ENCODE results near the gene TECTA. TPM values are rescaled to one million over a fixed set of nuclear protein-coding genes. Genes with fewer than 3 reads are reported as not detected.

Gene TECTA
- total RNA-seq, 1 donor from 2014 or later, result 0.91 TPM

GRCh38 chr11:121055076-121055475, 46.0 kb upstream of the TECTA start:
- Mint-ChIP-seq H3K4me3 (ENCODE audit: unreplicated experiment) (no peak overlapping the region), H3K27me3 (ENCODE audit: low read depth, unreplicated experiment) (no peaks in the 10 kb centered on the region), H3K4me1 (ENCODE audit: low read depth, unreplicated experiment) (no peaks in the 10 kb centered on the region), H3K9me3 (ENCODE audit: unreplicated experiment) (no peaks in the 10 kb centered on the region), H3K27ac (ENCODE audit: unreplicated experiment) (no peak overlapping the region), H3K36me3 (ENCODE audit: low read depth, unreplicated experiment) (peaks cover 2% of the 10 kb centered on the region)
- Histone ChIP-seq H3K9ac (ENCODE audit: low read length) (no peak overlapping the region), H4K20me1 (ENCODE audit: insufficient read depth, low read length) (no peaks in the 10 kb centered on the region), H3K27me3 (ENCODE audit: insufficient read depth, low read length) (no peaks in the 10 kb centered on the region), H3K4me3 (ENCODE audit: insufficient read depth, low read depth, low read length) (no peak overlapping the region), H3K4me2 (ENCODE audit: low read length) (no peak overlapping the region), H3K4me1 (ENCODE audit: insufficient read depth, low read length) (no peaks in the 10 kb centered on the region), H3K79me2 (ENCODE audit: insufficient read depth, low read length) (no peaks in the 10 kb centered on the region), H3K9me3 (ENCODE audit: insufficient read depth, low read depth, low read length) (no peaks in the 10 kb centered on the region), H3K36me3 (ENCODE audit: insufficient read depth, low read length) (peaks cover 11% of the 10 kb centered on the region), H2AFZ (ENCODE audit: low read depth, low read length) (no peak overlapping the region), H3K27ac (ENCODE audit: low read depth, low read length) (no peak overlapping the region)
- TF ChIP-seq EZH2 (IDR thresholded peaks at IDR 0.05; ENCODE audit: insufficient read depth, low read length), result no peak
- TF ChIP-seq CTCF (IDR thresholded peaks at IDR 0.05; ENCODE audit: insufficient read depth, low read depth, low read length), result no peak
- no peak for FAIRE-seq
- no peak for DNase-seq (ENCODE audit: low read depth)

DNA sequence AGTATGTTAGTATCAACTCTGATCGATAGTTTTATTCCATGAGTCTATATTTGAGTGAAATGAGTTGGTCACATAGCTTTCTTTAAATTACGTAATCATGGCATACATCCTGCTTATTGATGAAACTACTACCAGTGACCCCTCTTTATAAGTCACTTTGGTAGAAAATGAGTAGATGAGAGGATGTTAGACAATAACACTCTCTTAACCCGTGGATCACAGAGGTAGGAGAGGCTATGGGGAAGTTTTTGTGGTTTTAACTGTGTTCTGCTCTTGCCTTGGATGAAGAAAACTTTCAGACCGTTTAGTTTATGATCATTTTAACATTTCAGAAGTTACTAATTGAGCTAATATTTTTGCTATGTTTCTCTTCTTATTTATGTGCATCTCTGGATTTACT, 43.1 kb upstream of the TECTA start:
- H3K4me2 ChIP-seq (ENCODE audit: low read length), result no peak overlapping the region
- peaks cover 19% of the 10 kb centered on the region for H3K36me3 ChIP-seq (ENCODE audit: insufficient read depth, low read length)
- TF ChIP-seq CTCF (IDR thresholded peaks at IDR 0.05; ENCODE audit: insufficient read depth, low read depth, low read length) (no peak), EZH2 (IDR thresholded peaks at IDR 0.05; ENCODE audit: insufficient read depth, low read length) (no peak)
- no peaks in the 10 kb centered on the region for H3K4me1 Mint-ChIP-seq (ENCODE audit: low read depth, unreplicated experiment)
- FAIRE-seq (no peak), DNase-seq (ENCODE audit: low read depth) (no peak)
- no peak overlapping the region for H3K27ac ChIP-seq (ENCODE audit: low read depth, low read length)
- H3K4me3 Mint-ChIP-seq (ENCODE audit: unreplicated experiment), result no peak overlapping the region
- H3K9me3 ChIP-seq (ENCODE audit: insufficient read depth, low read depth, low read length), result no peaks in the 10 kb centered on the region
- H3K4me3 ChIP-seq (ENCODE audit: insufficient read depth, low read depth, low read length), result no peak overlapping the region
- no peak overlapping the region for H3K27ac Mint-ChIP-seq (ENCODE audit: unreplicated experiment)
- H2AFZ ChIP-seq (ENCODE audit: low read depth, low read length), result no peak overlapping the region
- no peaks in the 10 kb centered on the region for H3K9me3 Mint-ChIP-seq (ENCODE audit: unreplicated experiment)
- no peaks in the 10 kb centered on the region for H3K27me3 Mint-ChIP-seq (ENCODE audit: low read depth, unreplicated experiment)
- no peaks in the 10 kb centered on the region for H4K20me1 ChIP-seq (ENCODE audit: insufficient read depth, low read length)
- H3K4me1 ChIP-seq (ENCODE audit: insufficient read depth, low read length), result no peaks in the 10 kb centered on the region
- H3K36me3 Mint-ChIP-seq (ENCODE audit: low read depth, unreplicated experiment), result peaks cover 5% of the 10 kb centered on the region
- H3K27me3 ChIP-seq (ENCODE audit: insufficient read depth, low read length), result no peaks in the 10 kb centered on the region
- no peaks in the 10 kb centered on the region for H3K79me2 ChIP-seq (ENCODE audit: insufficient read depth, low read length)
- H3K9ac ChIP-seq (ENCODE audit: low read length), result no peak overlapping the region

DNA sequence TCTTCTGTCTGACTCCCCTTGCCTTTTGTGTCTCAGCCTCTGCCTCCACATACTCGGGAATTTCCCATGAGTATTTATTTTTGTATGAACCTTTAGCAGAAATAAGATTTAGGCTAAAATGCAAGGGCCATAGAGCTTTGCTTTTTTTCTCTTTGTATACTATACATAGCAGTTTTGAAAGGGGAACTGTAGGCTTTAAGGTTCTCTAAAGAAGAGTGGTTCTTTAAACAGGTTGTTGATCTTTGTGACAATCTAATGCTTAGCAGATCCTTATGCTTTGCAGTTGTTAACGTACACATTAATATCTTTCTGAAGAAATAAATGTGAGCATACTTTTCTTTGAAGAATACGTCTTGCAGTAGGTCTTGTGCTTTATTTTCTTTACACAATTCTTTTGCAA, 42.1 kb upstream of the TECTA start:
- Histone ChIP-seq H3K4me2 (ENCODE audit: low read length) (no peak overlapping the region), H3K27ac (ENCODE audit: low read depth, low read length) (no peak overlapping the region), H3K9ac (ENCODE audit: low read length) (no peak overlapping the region), H3K4me3 (ENCODE audit: insufficient read depth, low read depth, low read length) (no peak overlapping the region), H3K79me2 (ENCODE audit: insufficient read depth, low read length) (no peaks in the 10 kb centered on the region), H3K4me1 (ENCODE audit: insufficient read depth, low read length) (no peaks in the 10 kb centered on the region), H3K36me3 (ENCODE audit: insufficient read depth, low read length) (peaks cover 16% of the 10 kb centered on the region), H3K27me3 (ENCODE audit: insufficient read depth, low read length) (no peaks in the 10 kb centered on the region), H3K9me3 (ENCODE audit: insufficient read depth, low read depth, low read length) (no peaks in the 10 kb centered on the region), H2AFZ (ENCODE audit: low read depth, low read length) (no peak overlapping the region), H4K20me1 (ENCODE audit: insufficient read depth, low read length) (no peaks in the 10 kb centered on the region)
- H3K27me3 Mint-ChIP-seq (ENCODE audit: low read depth, unreplicated experiment), result no peaks in the 10 kb centered on the region
- no peak overlapping the region for H3K4me3 Mint-ChIP-seq (ENCODE audit: unreplicated experiment)
- FAIRE-seq (no peak), DNase-seq (ENCODE audit: low read depth) (no peak)
- H3K36me3 Mint-ChIP-seq (ENCODE audit: low read depth, unreplicated experiment), result peaks cover 5% of the 10 kb centered on the region
- H3K9me3 Mint-ChIP-seq (ENCODE audit: unreplicated experiment), result no peaks in the 10 kb centered on the region
- H3K27ac Mint-ChIP-seq (ENCODE audit: unreplicated experiment), result no peak overlapping the region
- TF ChIP-seq CTCF (IDR thresholded peaks at IDR 0.05; ENCODE audit: insufficient read depth, low read depth, low read length) (no peak), EZH2 (IDR thresholded peaks at IDR 0.05; ENCODE audit: insufficient read depth, low read length) (no peak)
- no peaks in the 10 kb centered on the region for H3K4me1 Mint-ChIP-seq (ENCODE audit: low read depth, unreplicated experiment)

All from astrocyte (in vitro differentiated cells and primary cell).